Measurements from ENCODE around the gene GAGE13.
"Not testable (repeated sequence)": the region's sequence is repeated elsewhere in the genome, so short reads cannot be mapped to it uniquely, and the experiment has no call there.

DNA sequence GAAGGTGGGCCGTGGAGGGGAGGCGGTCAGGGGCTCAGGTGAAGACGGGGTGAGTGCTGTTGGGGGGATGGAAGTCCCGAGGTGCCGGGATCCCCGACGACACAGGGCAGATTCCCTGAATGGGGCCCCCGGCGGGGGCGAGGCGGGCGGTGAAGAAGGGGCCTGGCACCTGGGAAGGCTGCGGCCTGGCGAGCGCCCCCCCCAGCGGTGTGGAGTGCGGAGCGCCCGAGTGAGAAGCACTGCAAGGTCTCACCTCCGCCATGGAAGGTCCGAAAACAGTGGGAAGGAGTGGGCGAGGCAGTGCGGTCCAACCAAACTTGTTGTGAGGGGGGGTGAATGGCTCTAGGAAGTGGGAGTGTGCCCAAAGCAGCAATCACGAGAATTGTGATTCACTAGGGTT lies 10.1 kb downstream of the GAGE13 start:
- TF ChIP-seq, protein P1, sequence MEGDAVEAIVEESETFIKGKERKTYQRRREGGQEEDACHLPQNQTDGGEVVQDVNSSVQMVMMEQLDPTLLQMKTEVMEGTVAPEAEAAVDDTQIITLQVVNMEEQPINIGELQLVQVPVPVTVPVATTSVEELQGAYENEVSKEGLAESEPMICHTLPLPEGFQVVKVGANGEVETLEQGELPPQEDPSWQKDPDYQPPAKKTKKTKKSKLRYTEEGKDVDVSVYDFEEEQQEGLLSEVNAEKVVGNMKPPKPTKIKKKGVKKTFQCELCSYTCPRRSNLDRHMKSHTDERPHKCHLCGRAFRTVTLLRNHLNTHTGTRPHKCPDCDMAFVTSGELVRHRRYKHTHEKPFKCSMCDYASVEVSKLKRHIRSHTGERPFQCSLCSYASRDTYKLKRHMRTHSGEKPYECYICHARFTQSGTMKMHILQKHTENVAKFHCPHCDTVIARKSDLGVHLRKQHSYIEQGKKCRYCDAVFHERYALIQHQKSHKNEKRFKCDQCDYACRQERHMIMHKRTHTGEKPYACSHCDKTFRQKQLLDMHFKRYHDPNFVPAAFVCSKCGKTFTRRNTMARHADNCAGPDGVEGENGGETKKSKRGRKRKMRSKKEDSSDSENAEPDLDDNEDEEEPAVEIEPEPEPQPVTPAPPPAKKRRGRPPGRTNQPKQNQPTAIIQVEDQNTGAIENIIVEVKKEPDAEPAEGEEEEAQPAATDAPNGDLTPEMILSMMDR (IDR thresholded peaks at IDR 0.05) = not testable (repeated sequence)
- TF ChIP-seq POLR2A, EP300 (IDR thresholded peaks at IDR 0.05): not testable (repeated sequence)

Data from tibial nerve (tissue), 4 donors.